Measurements from ENCODE around the gene PEX10. TPM values are rescaled to one million over a fixed set of nuclear protein-coding genes. Genes with fewer than 3 reads are reported as not detected.
"Not testable (repeated sequence)": the region's sequence is repeated elsewhere in the genome, so short reads cannot be mapped to it uniquely, and the experiment has no call there.

Gene PEX10
- 10 to 100 TPM; 10.1 to 14.8 (median 10.7) TPM for total RNA-seq
- 10 to 100 TPM; 16.3 to 16.8 TPM for polyA plus RNA-seq

DNA sequence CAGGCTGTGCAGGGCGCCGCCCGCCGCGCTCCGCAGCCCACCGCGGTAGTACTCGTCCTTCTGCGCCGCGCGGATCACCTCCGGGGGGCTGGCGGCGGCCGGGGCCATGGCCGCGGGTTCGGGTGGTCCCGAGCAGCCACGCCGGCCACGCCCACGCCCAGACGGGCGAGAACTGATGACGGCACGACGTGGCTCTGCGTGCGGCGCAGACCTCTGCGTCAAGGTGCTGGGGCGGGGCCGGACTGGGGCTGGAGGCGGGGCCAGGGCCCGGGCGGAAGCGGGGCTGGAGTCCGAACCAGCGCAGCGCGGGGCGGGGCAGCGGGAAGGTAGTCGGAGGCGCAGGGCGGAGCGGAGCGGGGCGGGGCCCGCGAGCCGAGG is at the start of gene PEX10:
PEX10 (minus strand) TSS at position 170 of the 378 bp plus-strand sequence; CDS start at position 108, 62 bp downstream.
- ATAC-seq (peak; percentile 94 to 96 (median 95)), FAIRE-seq (no peak), DNase-seq (peak; percentile 98 to 100 (median 98))
- Histone ChIP-seq H3K27ac (peak within 1 kb of the TSS; percentile 70 to 88 (median 79)), H3K4me1 (peaks cover 6 to 16% (median 13%) of the 10 kb centered on the region in 3 donors), H3K27me3 (peaks cover 0 to 11% (median 0%) of the 10 kb centered on the region in 4 donors), H3K9me3 (no peaks in the 10 kb centered on the region), H3K36me3 (no peaks in the 10 kb centered on the region), H3K4me3 (peak within 1 kb of the TSS; percentile 97 to 100 (median 98))
- whole genome bisulfite sequencing, 2 donors: 1% methylated on average over 35 to 55 of the region's 55 CpGs
- TF ChIP-seq, protein P1, sequence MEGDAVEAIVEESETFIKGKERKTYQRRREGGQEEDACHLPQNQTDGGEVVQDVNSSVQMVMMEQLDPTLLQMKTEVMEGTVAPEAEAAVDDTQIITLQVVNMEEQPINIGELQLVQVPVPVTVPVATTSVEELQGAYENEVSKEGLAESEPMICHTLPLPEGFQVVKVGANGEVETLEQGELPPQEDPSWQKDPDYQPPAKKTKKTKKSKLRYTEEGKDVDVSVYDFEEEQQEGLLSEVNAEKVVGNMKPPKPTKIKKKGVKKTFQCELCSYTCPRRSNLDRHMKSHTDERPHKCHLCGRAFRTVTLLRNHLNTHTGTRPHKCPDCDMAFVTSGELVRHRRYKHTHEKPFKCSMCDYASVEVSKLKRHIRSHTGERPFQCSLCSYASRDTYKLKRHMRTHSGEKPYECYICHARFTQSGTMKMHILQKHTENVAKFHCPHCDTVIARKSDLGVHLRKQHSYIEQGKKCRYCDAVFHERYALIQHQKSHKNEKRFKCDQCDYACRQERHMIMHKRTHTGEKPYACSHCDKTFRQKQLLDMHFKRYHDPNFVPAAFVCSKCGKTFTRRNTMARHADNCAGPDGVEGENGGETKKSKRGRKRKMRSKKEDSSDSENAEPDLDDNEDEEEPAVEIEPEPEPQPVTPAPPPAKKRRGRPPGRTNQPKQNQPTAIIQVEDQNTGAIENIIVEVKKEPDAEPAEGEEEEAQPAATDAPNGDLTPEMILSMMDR (IDR thresholded peaks at IDR 0.05): no peak
- intact Hi-C loops (cut with DNase I): no loop called here

DNA sequence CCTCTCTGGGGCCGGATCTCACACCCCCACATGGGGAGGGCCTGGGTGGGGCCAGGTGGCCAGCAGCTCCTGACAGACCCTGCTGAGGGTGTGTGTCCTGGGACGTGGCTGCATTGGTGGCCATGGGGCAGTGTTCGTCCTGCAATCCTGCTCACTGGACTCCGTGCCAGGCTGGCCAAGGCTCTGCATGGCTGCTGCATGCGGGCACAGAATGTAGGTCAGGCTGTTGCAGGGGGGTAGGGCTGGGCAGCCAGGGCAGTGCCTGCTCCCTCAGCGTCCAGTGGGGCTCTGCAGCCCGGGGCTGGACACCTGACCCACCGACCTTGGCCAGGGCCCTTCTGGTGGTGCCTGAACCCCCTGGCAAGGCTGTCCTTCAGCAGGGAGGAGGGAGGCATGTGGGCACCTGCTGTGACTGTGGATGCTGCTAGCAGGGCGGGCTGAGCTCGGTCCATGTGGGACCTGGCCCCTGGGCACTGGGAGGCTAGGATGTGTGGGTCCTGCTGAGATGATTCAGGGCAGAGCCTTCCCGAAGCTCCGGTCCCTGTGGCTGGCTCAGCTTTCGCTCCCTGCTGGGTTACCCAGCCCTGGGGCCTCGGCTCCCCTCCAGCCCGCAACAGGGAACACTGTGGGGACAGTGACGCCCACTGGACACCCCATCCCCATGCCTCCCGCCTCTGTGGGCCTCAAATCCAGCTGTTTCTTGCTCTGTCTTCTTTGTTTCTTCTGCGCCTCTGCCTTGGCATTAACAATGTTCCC is 48.8 kb upstream of the PEX10 start:
- no peak for FAIRE-seq

DNA sequence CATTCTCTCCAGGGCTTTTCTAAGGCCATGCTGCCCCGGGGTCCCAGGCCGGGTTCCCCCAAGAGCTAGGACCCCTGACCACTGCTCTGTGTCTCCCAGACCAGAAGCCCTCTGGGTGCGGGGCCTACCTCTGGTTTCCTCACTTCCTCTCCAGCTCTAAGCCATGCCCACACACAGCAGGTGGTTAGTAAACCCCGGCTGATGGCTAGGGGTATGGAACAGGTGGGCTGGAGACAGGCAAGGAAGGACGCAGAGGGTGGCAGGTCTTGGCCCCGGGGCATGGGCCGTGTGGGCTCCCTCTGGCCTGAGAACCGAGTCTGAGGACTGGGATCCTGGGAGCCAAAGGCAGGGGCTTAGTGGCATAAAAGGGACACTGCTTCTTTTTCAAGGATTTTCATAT is 47.8 kb upstream of the PEX10 start:
- DNase-seq (no peak), ATAC-seq (no peak), FAIRE-seq (no peak)
- no peak overlapping the region for H3K4me3 ChIP-seq
- no peaks in the 10 kb centered on the region for H3K36me3 ChIP-seq
- H3K4me1 ChIP-seq: no peaks in the 10 kb centered on the region
- intact Hi-C loops (cut with DNase I): no loop called here
- H3K9me3 ChIP-seq: no peaks in the 10 kb centered on the region
- TF ChIP-seq, protein P1 (IDR thresholded peaks at IDR 0.05): no peak
- H3K27me3 ChIP-seq: no peaks in the 10 kb centered on the region
- no peak overlapping the region for H3K27ac ChIP-seq
- WGBS, 2 donors: 47 to 58% methylated on average over 8 of the region's 8 CpGs

More for the DNA sequence above, 48.8 kb upstream of the PEX10 start:
- Histone ChIP-seq H3K27ac (no peak overlapping the region), H3K4me1 (no peaks in the 10 kb centered on the region), H3K27me3 (peaks cover 0 to 5% (median 0%) of the 10 kb centered on the region in 4 donors), H3K4me3 (no peak overlapping the region), H3K9me3 (no peaks in the 10 kb centered on the region), H3K36me3 (no peaks in the 10 kb centered on the region)
- TF ChIP-seq, protein P1 (IDR thresholded peaks at IDR 0.05): no peak
- intact Hi-C loops (cut with DNase I): no loop called here
- WGBS, 2 donors: 41 to 53% methylated on average over 17 to 18 of the region's 18 CpGs
- ATAC-seq (peak in 1 of 4 donors; percentile 11), DNase-seq (no peak)

DNA sequence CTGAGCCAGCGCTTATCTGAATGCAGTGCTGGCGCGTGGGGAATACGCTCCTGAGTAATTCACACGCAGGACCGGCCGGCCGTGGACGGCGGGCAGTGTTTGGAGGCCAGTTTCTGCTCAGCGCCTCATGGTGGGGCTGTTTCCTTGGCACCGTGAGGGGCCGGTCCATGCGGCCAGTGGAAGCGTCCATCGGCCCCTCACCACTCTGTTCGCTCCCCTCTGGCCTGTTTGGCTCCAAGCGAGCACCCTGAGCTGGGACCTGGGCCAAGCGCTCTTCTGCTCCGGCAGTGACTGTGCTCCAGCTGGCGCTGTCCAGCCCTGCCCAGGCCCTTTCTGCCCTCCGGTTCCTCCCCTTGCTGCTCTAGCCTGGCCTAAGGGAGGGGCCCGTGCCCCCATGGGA is 47.4 kb upstream of the PEX10 start:
- H3K27me3 ChIP-seq: no peaks in the 10 kb centered on the region
- TF ChIP-seq, protein P1 (IDR thresholded peaks at IDR 0.05): no peak

DNA sequence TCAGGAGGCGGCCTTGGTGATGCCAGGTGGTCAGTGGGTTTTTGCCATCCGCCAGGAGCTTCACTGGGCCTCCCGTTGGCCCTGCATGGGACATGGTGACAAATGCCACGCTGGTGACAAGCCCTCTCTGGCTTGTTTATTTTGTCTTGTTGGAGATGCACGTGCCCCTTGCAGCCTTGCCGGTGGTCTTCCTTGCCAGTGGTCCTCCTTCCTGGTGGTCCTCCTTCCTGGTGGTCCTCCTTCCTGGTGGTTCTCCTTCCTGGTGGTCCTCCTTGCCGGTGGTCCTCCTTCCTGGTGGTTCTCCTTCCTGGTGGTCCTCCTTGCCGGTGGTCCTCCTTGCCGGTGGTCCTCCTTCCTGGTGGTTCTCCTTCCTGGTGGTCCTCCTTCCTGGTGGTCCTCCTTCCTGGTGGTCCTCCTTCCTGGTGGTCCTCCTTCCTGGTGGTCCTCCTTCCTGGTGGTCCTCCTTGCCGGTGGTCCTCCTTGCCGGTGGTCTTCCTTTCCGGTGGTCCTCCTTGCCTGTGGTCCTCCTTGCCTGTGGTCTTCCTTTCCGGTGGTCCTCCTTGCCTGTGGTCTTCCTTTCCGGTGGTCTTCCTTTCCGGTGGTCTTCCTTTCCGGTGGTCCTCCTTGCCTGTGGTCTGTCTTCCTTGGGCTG is 46.9 kb upstream of the PEX10 start:
- H3K9me3 ChIP-seq; DNase-seq; H3K27me3 ChIP-seq; FAIRE-seq; H3K27ac ChIP-seq; H3K36me3 ChIP-seq; ATAC-seq; H3K4me3 ChIP-seq; intact Hi-C loops (cut with DNase I); H3K4me1 ChIP-seq: not testable (repeated sequence)
- WGBS, 2 donors: 56 to 78% methylated on average over 15 to 16 of the region's 16 CpGs

More for the DNA sequence above, 47.4 kb upstream of the PEX10 start:
- WGBS, 2 donors: 30 to 33% methylated on average over 22 to 23 of the region's 23 CpGs
- Histone ChIP-seq H3K9me3 (no peaks in the 10 kb centered on the region), H3K36me3 (no peaks in the 10 kb centered on the region), H3K4me1 (no peaks in the 10 kb centered on the region), H3K27ac (no peak overlapping the region), H3K4me3 (no peak overlapping the region)
- intact Hi-C loops (cut with DNase I): no loop called here
- FAIRE-seq (no peak), DNase-seq (no peak), ATAC-seq (peak in 2 of 4 donors; percentile 54 to 65)

Measured in pancreas (tissue), 10 donors.